ENCODE measurements around the gene C2CD4C. TPM values are rescaled to one million over a fixed set of nuclear protein-coding genes. Genes with fewer than 3 reads are reported as not detected.

Gene C2CD4C
- total RNA-seq, 1 experiment from 2014 or later: 13.6 TPM

GRCh38 chr19:409516-410242, 732 bp upstream of the C2CD4C start:
- ChIA-PET CTCF (no interaction called here), POLR2A (no interaction called here)
- peak overlapping the region; percentile 34 to 52 for H3K4me3 ChIP-seq (ENCODE audit: low read depth in 2 of 2, low read length in 2 of 2)
- no peaks in the 10 kb centered on the region for H3K36me3 ChIP-seq (ENCODE audit: control insufficient read depth, insufficient read depth, low read length)
- ATAC-seq (no peak), DNase-seq (ENCODE audit: low read depth, low spot score) (no peak)
- in situ Hi-C loops (cut with HindIII; ENCODE audit: low pct_unique_long_range_greater_than_20kb, low sequenced_read_pairs): no loop called here
- no peaks in the 10 kb centered on the region for H3K9me3 ChIP-seq (ENCODE audit: control insufficient read depth, insufficient read depth, low read depth, low read length)
- peaks cover 26% of the 10 kb centered on the region for H3K4me1 ChIP-seq (ENCODE audit: control insufficient read depth, insufficient read depth, low read length)
- no peak overlapping the region for H3K27ac ChIP-seq (ENCODE audit: low read length)
- no peaks in the 10 kb centered on the region for H3K27me3 ChIP-seq (ENCODE audit: control insufficient read depth, insufficient read depth, low read length)
- TF ChIP-seq REST (IDR thresholded peaks at IDR 0.05; ENCODE audit: insufficient read depth in 1 of 2, low read depth in 2 of 2, low read length in 1 of 2): peak in 1 of 2 experiments; percentile 66; a peak in 2 of 4 replicates
- TF ChIP-seq POLR2AphosphoS5 (IDR thresholded peaks at IDR 0.05; ENCODE audit: low read depth, low read length): no peak
- intact Hi-C loops (cut with micrococcal nuclease; ENCODE audit: unreplicated experiment): no loop called here
- no TSS peak for BruUV-seq (replicated peaks)

GRCh38 chr19:408441-408901, 476 bp downstream of the C2CD4C start:
- intact Hi-C loops (cut with micrococcal nuclease; ENCODE audit: unreplicated experiment): no loop called here
- POLR2A ChIA-PET: no interaction called here
- CTCF ChIA-PET: no interaction called here

More at GRCh38 chr19:408441-408901, 476 bp downstream of the C2CD4C start:
- Histone ChIP-seq H3K27me3 (ENCODE audit: control insufficient read depth, insufficient read depth, low read length) (no peaks in the 10 kb centered on the region), H3K4me1 (ENCODE audit: control insufficient read depth, insufficient read depth, low read length) (peaks cover 26% of the 10 kb centered on the region), H3K36me3 (ENCODE audit: control insufficient read depth, insufficient read depth, low read length) (no peaks in the 10 kb centered on the region), H3K27ac (ENCODE audit: low read length) (no peak overlapping the region), H3K4me3 (ENCODE audit: low read depth in 2 of 2, low read length in 2 of 2) (peak overlapping the region; percentile 34 to 49), H3K9me3 (ENCODE audit: control insufficient read depth, insufficient read depth, low read depth, low read length) (no peaks in the 10 kb centered on the region)
- ATAC-seq: peak; percentile 37; the same call in 1 of the 2 replicates
- in situ Hi-C loops (cut with HindIII; ENCODE audit: low pct_unique_long_range_greater_than_20kb, low sequenced_read_pairs): no loop called here
- BruUV-seq (replicated peaks): no TSS peak
- DNase-seq (ENCODE audit: low read depth, low spot score): no peak
- TF ChIP-seq CTCF (IDR thresholded peaks at IDR 0.05) (no peak), SIN3A (IDR thresholded peaks at IDR 0.05; ENCODE audit: borderline replicate concordance, insufficient read depth, low read depth, low read length) (no peak), REST (IDR thresholded peaks at IDR 0.05; ENCODE audit: insufficient read depth in 1 of 2, low read depth in 2 of 2, low read length in 1 of 2) (no peak), POLR2AphosphoS5 (IDR thresholded peaks at IDR 0.05; ENCODE audit: low read depth, low read length) (no peak), TCF7L2 (IDR thresholded peaks at IDR 0.05; ENCODE audit: low read depth, low read length) (no peak)
